Activated CD4-positive, alpha-beta T cell treated with anti-CD3 and anti-CD28 coated beads, Interleukin-2, Interleukin-6, amounts not matched to agents 100 ng/mL and 50 ng/mL, durations not matched to agents 16 hours and 8 hours (primary cell): ENCODE results near the gene GNB5.
A peak's percentile ranks its signal among the peaks of the same experiment; 100 is the strongest.
"Not testable (repeated sequence)": the region's sequence is repeated elsewhere in the genome, so short reads cannot be mapped to it uniquely, and the experiment has no call there.

Experiments
- DNase-seq: peaks from one replicate; pipeline ENCODE4 v3.0.0-alpha.2; 2020

GNB5 gene

DNA sequence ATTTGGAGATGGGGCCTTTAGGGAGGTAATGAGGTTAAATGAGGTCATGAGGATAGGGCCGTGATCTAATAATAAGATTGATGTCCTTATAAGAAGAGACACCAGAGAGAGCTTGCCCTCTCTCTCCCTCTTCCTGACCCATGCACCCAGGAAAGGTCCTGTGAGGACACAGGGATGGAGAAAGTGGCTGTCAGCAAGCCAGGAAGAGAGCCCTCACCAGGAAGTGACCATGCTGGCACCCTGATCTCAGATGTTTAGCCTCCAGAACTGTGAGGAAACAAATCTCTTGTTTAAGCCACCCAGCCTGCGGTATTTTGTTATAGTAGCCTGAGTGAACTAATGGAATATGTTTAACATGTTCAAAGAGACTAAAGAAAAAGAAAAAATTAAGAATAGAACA is 15.3 kb upstream of the GNB5 start:
- no peak for DNase-seq

DNA sequence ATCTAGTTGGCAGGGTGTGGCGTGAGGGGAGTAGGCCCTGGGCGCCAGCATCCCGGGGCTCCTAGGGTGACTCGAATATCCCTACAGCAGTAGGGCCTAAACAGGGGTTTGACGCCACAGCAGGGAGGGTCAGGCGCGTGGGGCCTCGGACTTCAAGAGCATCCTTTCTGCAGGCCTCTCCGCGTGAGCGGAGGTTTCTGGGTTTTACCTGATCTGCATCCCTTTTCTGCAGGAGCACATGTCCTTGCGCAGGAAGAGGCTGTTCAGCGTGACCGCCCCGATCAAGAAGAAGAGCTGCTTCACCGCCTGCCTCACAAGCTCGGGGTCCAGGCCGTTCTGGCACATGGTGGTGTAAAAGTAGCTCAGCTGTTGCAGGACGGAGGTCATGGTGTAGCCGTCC is 13.5 kb upstream of the GNB5 start:
- DNase-seq: no peak

DNA sequence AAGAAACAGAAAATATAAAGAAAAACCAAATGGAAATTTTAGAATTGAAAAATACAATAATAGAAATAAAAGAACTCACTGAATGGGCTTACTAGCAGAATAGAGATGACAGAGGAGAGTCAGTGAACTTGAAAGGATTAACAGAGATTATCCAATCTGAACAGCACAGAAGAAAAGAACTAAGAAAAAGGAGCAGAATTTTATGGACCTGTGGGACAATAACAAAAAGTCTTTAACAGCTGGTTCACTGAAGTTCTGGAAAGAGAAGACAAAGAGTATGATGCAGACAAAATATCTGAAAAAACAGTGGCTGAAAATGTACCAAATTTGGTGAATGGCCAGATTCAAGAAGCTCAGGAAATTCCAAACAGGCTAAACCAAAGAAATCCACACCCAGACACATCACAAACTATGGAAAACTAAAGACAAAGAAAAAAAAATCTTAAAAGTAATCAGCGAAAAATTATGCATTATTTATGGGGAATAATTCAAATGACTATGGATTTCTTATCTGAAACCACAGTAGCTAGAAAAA is 9.7 kb upstream of the GNB5 start:
- no peak for DNase-seq

DNA sequence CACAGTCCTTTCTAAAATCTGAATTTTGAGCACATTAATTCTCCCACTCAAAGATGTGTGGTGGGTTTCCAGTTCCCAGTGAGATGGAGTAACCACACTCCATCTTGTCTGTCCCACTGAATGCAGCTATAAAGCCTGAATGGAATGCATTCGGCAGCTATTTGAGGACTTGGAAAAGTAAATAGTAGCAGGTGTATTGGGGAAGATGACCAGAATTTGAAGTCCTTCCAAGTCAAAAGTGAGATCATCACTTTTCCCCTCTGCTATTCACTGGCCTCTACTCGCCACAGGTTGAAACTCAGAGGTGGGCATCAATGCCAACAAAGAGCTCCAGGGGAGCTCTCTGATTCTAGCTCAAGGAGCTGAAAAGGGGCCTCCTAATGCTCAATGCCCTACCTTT is 8.1 kb upstream of the GNB5 start:
- DNase-seq: no peak

GRCh38 chr15:52196891-52197290 is 5.7 kb upstream of the GNB5 start:
- DNase-seq: no peak

- no peak for DNase-seq
Measured at GRCh38 chr15:52193791-52194190, 2.6 kb upstream of the GNB5 start.

DNA sequence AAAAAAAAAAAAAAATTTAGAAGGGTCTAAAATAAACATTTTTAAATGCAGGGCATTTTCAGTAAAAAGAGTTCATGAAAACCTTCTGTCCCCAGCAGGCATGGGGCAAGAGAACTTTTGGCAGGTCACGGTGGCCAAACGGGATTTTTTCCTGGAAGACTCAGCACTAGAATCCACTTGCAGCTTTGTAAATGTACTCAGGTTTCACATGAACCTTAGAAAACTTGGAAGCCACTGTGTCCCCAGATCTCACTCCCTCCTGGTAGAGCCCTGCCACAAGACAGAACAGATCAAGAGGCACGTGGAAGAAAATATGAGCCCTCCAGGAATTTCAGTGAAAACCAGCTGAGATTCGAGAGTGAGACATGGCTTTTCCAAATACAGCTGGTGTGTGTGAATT is 2.1 kb upstream of the GNB5 start:
- DNase-seq: no peak

DNA sequence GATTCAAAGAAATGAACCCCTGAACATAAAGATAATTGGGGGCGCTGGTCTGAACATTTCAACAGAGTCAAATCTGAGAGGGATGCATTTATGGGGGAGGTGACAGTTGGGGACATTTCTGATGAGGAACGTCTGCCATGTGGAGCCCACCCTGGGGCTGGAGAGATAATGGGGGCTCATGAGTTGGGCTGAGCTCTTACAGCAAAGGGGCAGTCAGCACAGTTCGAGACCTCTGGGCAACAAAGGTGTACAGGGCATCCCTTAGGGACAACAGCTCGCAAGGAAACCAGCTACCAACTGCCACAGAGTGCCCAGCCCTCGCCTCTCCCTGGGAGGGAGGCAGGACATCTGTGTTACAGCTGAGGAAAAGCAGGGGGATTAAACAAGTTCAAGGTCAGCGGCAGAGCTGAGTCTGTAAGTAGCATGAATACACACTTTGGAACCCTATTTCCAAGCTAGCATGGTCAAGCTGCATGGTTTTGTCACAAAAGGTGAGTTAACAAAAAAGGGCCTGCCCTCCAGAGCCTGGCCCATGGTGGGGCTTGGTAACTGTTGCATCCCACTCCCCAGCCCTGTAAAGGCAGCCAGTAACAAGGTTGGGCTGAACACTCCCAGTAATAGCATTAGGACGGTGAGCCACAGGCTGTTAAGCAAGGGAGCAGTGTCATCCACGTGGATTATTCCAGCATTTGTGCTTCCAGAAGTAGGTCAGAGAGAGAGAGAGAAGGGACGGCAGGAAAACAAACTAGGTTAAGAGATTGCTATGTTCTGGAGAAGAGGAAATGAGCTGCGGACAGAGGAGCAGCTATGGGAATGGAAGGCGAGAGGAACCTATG is 4.3 kb downstream of the GNB5 start:
- no peak for DNase-seq

GRCh38 chr15:52185151-52185561 is 6.0 kb downstream of the GNB5 start:
- DNase-seq: no peak

GRCh38 chr15:52184721-52185120 is 6.5 kb downstream of the GNB5 start:
- no peak for DNase-seq

- DNase-seq: peak; percentile 34
Measured at GRCh38 chr15:52183562-52184173, 7.5 kb downstream of the GNB5 start.

DNA sequence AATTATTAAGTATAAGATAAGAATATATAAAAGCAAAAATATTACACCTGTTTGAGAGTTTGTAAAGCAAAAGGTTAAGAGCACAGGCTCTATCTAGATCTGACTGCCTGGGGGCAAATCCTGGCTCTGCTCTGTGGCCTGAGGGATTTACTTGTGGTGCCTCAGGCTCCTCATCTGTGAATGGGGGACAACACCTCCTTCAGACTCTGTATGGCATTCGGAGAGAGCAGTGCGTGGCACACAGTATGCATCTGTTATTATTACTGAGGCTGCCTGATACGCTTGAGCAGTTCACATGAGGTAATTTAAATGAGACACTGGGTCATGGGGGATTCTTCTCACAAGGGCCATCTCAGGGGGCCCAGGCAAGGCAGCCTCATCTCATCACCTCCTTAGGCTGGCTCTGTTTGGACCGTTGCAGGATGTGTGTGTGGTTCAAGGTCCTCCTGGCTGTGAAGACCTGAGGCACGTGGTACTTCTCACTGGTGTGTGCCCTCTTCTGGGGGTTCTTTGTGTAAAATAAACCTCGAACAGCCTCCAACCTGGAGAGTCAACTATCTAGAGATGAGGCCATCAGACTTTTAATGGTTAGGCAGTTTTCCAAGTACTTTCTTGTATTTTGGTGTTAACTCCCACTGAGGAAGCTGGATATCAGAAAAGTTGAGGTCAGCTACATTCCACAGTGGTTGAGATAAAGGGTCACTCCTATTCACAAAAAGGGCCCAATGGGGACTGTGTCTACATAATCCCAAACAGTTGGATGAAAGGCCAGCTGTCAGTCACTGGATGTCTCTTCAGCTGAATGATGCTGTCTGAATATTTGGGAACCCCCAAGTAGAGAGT is 9.0 kb downstream of the GNB5 start:
- DNase-seq: no peak

GRCh38 chr15:52180851-52181450 is 10.2 kb downstream of the GNB5 start:
- DNase-seq: no peak

GRCh38 chr15:52180196-52180835 is 10.9 kb downstream of the GNB5 start:
- peak; percentile 29 for DNase-seq

GRCh38 chr15:52179278-52180195 is 11.7 kb downstream of the GNB5 start:
- peak; percentile 91 for DNase-seq

DNA sequence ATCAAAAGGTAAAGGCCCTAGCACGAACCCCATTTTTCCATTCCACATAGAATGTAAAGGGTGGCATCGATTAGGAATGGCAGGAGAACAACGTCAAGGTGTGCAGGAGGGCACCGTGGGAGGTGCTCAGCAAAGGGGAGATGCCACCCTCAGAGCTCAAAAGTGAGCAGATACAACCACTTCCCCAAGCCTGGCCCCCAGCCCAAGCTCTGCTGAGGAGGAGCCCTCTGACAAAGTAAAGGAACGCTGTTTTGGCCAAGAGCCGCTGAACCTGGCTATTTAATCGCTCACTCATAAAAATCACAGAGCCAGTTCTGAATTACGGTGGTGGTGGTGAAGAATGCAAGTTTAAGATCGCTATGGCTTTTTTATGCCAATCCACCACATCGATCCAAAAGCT is 12.4 kb downstream of the GNB5 start:
- no peak for DNase-seq

- no peak for DNase-seq
Measured at GRCh38 chr15:52172869-52173268, 18.3 kb downstream of the GNB5 start.

- no peak for DNase-seq
Measured at GRCh38 chr15:52171807-52172206, 19.4 kb downstream of the GNB5 start.

- peak; percentile 20 for DNase-seq
Measured at GRCh38 chr15:52171386-52171785, 19.8 kb downstream of the GNB5 start.

- DNase-seq: not testable (repeated sequence)
Measured at GRCh38 chr15:52170199-52170598, 21.0 kb downstream of the GNB5 start.

GRCh38 chr15:52165494-52166131 is 25.6 kb downstream of the GNB5 start:
- not testable (repeated sequence) for DNase-seq
